A549 (cell line): ENCODE results near the gene PHRF1. TPM values are rescaled to one million over a fixed set of nuclear protein-coding genes. Genes with fewer than 3 reads are reported as not detected.

Source experiments
- ATAC-seq, 2 experiments: fragments of 200-7000 bp in 1 of 2; fragments of >200 bp in 1 of 2; cut with Nextera tagmentation in 1 of 2; cut with Tn5 transposase in 1 of 2; 3 replicates each; pipeline versions ENCODE4 v1.8.0 to v1.9.1; 2018 to 2020; ENCODE audit warnings: mild to moderate bottlenecking in 1 of 2, moderate library complexity in 1 of 2
- CTCF ChIA-PET: fragments of 300-600 bp; sonication (Branson Sonifier 250); formaldehyde crosslinking; extraction: SDS; loops from one replicate; lab custom pipeline; 2021; ENCODE audit warnings: antibody characterized with exemption, inconsistent platforms; lab: Yijun Ruan, JAX
- POLR2A ChIA-PET: fragments of 350-600 bp; formaldehyde crosslinking; extraction: SDS; loops from one replicate; lab custom pipeline; 2021; ENCODE audit warnings: antibody characterized with exemption, inconsistent platforms; lab: Yijun Ruan, JAX
- DNase-seq, 2 experiments: peaks; one replicate each; pipeline versions ENCODE4 v3.0.0 to v3.0.0-alpha.2; 2011 to 2016; ENCODE audit warnings: low read depth in 1 of 2, low spot score in 1 of 2
- FAIRE-seq: peaks from 2 replicates; lab custom pipeline; 2011; peaks lifted over from hg19 to GRCh38; lab: Jason Lieb, UNC
- H3K27ac ChIP-seq, 2 experiments: fragments of >200 bp; sonication (Bioruptor Twin); formaldehyde crosslinking; 3 replicates each; pipeline ENCODE4 v1.5.1; 2016 to 2017
- H3K4me1 ChIP-seq: fragments of >200 bp; sonication (Bioruptor Twin); formaldehyde crosslinking; 3 replicates; pipeline ENCODE4 v1.6.1; 2016
- H3K4me2 ChIP-seq: fragments of >200 bp; sonication (Bioruptor Twin); formaldehyde crosslinking; 3 replicates; pipeline ENCODE4 v1.6.1; 2016
- H3K4me3 ChIP-seq: fragments of >200 bp; sonication (Bioruptor Twin); formaldehyde crosslinking; 3 replicates; pipeline ENCODE4 v1.5.1; 2016
- H3K9me3 ChIP-seq: fragments of >200 bp; sonication (Bioruptor Twin); formaldehyde crosslinking; 3 replicates; pipeline ENCODE4 v1.6.1; 2016
- ATOH8 ChIP-seq: fragments of 250-450 bp; sonication (Bioruptor Pico); IDR thresholded peaks from 2 replicates; pipeline ENCODE4 v1.5.0; 2020; ENCODE audit warnings: low read depth, mild to moderate bottlenecking, moderate library complexity
- CBX8 ChIP-seq: fragments of 200-600 bp; sonication (generic); IDR thresholded peaks from 2 replicates; pipeline ENCODE4 v1.6.1; 2016
- CHD2 ChIP-seq: fragments of 150-350 bp; IDR thresholded peaks from 2 replicates; pipeline ENCODE4 v1.6.1; 2014; ENCODE audit warnings: low read length; ENCODE audit not compliant: partially characterized antibody
- EHMT2 ChIP-seq: fragments of 200-600 bp; sonication (generic); IDR thresholded peaks from 2 replicates; pipeline ENCODE4 v1.6.1; 2016; ENCODE audit warnings: antibody characterized with exemption, low read depth, mild to moderate bottlenecking, moderate library complexity
- EP300 ChIP-seq, 2 experiments: fragments of >200 bp; sonication (Bioruptor Twin); formaldehyde crosslinking; IDR thresholded peaks; 2 replicates in 1 of 2; 3 replicates in 1 of 2; pipeline ENCODE4 v1.6.1; 2016 to 2017
- ESRRA ChIP-seq: fragments of 150-350 bp; IDR thresholded peaks from 2 replicates; pipeline ENCODE4 v1.6.1; 2014; ENCODE audit warnings: mild to moderate bottlenecking, low read length, borderline replicate concordance
- FOSB ChIP-seq: fragments of 250-450 bp; sonication (Bioruptor Pico); IDR thresholded peaks from 2 replicates; pipeline ENCODE4 v1.5.0; 2020; ENCODE audit warnings: mild to moderate bottlenecking, moderate library complexity
- FOXS1 ChIP-seq: fragments of 250-450 bp; sonication (Bioruptor Pico); IDR thresholded peaks from 2 replicates; pipeline ENCODE4 v1.5.0; 2020; ENCODE audit warnings: mild to moderate bottlenecking, moderate library complexity
- GATA3 ChIP-seq: IDR thresholded peaks from 2 replicates; pipeline ENCODE4 v1.6.1; 2012; ENCODE audit warnings: borderline replicate concordance
- HEYL ChIP-seq: fragments of 250-450 bp; sonication (Bioruptor Pico); IDR thresholded peaks from 2 replicates; pipeline ENCODE4 v1.8.0; 2021; ENCODE audit warnings: mild to moderate bottlenecking, moderate library complexity
- JUN ChIP-seq, 2 experiments: fragments of >200 bp; sonication (Bioruptor Twin); formaldehyde crosslinking; IDR thresholded peaks; 2 replicates in 1 of 2; 3 replicates in 1 of 2; pipeline ENCODE4 v1.6.1; 2016 to 2017
- KDM1A ChIP-seq: fragments of 200-600 bp; sonication (generic); IDR thresholded peaks from 2 replicates; pipeline ENCODE4 v1.6.1; 2016; ENCODE audit warnings: low read depth, mild to moderate bottlenecking
- KDM5A ChIP-seq: fragments of 200-600 bp; sonication (generic); IDR thresholded peaks from 2 replicates; pipeline ENCODE4 v1.6.1; 2016; ENCODE audit warnings: antibody characterized with exemption, mild to moderate bottlenecking
- MAZ ChIP-seq: fragments of 150-350 bp; IDR thresholded peaks from 2 replicates; pipeline ENCODE4 v1.6.1; 2014; ENCODE audit warnings: antibody characterized with exemption, low read depth, low read length, borderline replicate concordance
- NFE2L2 ChIP-seq: fragments of 150-350 bp; conservative IDR thresholded peaks from 2 replicates; pipeline ENCODE4 v1.6.1; 2014; ENCODE audit warnings: low read length
- POLR2A ChIP-seq: IDR thresholded peaks from 2 replicates; pipeline ENCODE4 v1.6.1; 2012; ENCODE audit warnings: mild to moderate bottlenecking, low read length
- RARB ChIP-seq: fragments of 250-450 bp; sonication (Bioruptor Pico); IDR thresholded peaks from 2 replicates; pipeline ENCODE4 v1.8.0; 2021; ENCODE audit warnings: mild to moderate bottlenecking, moderate library complexity
- RCOR1 ChIP-seq: fragments of 150-350 bp; IDR thresholded peaks from 2 replicates; pipeline ENCODE4 v1.6.1; 2014; ENCODE audit warnings: antibody characterized with exemption, low read length, low read depth
- SMC3 ChIP-seq: fragments of >200 bp; sonication (Bioruptor Twin); formaldehyde crosslinking; IDR thresholded peaks from 3 replicates; pipeline ENCODE4 v1.6.1; 2018; ENCODE audit warnings: inconsistent platforms
- WGBS: methylation state at CpG from one replicate; pipeline ENCODE4 v1.1.6; 2017; ENCODE audit errors: missing lambda C conversion rate; 5-methylcytosine and 5-hydroxymethylcytosine counted together
- polyA plus RNA-seq, 4 experiments: library from polyadenylated mRNA; depleted of rRNA in 3 of 4; stranded (reverse); fragments of >200 nt; fragmentation: RNase III in 1 of 4; extraction: RNeasy Plus Mini Kit Qiagen cat#74134 plus additional on column Dnase treatment in 1 of 4; gene quantifications; 2 replicates in 3 of 4; 3 replicates in 1 of 4; pipeline ENCODE4 v1.2.3, GENCODE V29; 2011 to 2017
- TF ChIP-seq, protein P1 (sequence below): fragments of >200 bp; sonication (Bioruptor Twin); formaldehyde crosslinking; IDR thresholded peaks from 2 replicates; pipeline ENCODE4 v1.6.1; 2016
- TF ChIP-seq, protein P2 (sequence below): fragments of >200 bp; sonication (Bioruptor Twin); formaldehyde crosslinking; IDR thresholded peaks from 3 replicates; pipeline ENCODE4 v1.6.1; 2016
- TF ChIP-seq, protein P3 (sequence below): IDR thresholded peaks from 2 replicates; pipeline ENCODE4 v1.6.1; 2012
- TF ChIP-seq, protein P4 (sequence below): fragments of 450-650 bp; IDR thresholded peaks from 2 replicates; pipeline ENCODE4 v1.6.1; 2014; ENCODE audit warnings: antibody characterized with exemption
- TF ChIP-seq, protein P5 (sequence below): fragments of 200-600 bp; sonication (generic); IDR thresholded peaks from 2 replicates; pipeline ENCODE4 v1.6.1; 2016; ENCODE audit warnings: antibody characterized with exemption, mild to moderate bottlenecking, moderate library complexity
- TF ChIP-seq, protein P6 (sequence below): IDR thresholded peaks from 2 replicates; pipeline ENCODE4 v1.6.1; 2012

The PHRF1 gene
- polyA plus RNA-seq, 2 of the 4 experiments (the other 2 are of a cell fraction) = 10.8 to 25.3 TPM

DNA sequence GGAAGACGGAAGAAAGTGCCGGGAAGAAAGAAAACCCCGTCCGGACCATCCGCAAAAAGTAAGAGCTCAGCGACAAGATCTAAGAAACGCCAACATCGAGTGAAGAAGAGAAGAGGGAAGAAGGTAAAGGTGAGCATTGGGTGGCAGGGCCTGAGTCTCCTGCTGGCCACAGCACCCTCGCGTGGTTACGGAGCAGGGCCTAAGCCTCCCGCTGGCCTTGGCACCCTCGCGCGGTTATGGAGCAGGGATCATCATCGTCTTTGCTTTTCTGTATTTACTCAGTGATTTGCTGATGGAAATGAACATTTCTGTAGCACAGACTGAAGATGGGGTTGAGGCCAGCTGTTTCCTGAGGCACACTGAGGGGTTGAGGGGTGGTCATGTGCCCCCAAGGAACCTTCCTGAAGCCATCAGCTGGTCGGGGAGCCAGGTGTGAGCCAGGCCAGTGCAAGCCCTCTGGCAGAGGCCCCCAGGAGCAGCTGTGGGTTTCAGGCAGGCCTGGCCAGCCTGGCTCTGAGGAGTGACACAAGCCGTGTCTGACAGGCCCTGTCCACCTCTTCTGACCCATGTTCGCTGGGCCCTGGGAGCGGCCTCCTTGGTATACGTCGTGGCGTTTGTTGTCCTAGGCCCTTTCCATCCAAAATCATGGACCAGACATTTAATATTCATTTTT is 25.4 kb downstream of the PHRF1 start:
- H3K4me2 ChIP-seq = no peak overlapping the region
- H3K4me3 ChIP-seq = no peak overlapping the region
- ATAC-seq (no peak), FAIRE-seq (no peak), DNase-seq (no peak)
- H3K27ac ChIP-seq = no peak overlapping the region
- H3K9me3 ChIP-seq = no peaks in the 10 kb centered on the region
- H3K4me1 ChIP-seq = peaks cover 13% of the 10 kb centered on the region
- ChIA-PET CTCF (interaction anchor here (0.9 to 1.7 kb wide), 7 partner anchors 9 to 47 kb away, joined by 3 to 8 read pairs (median 4); no protein-coding TSS in a partner anchor), POLR2A (interaction anchor here (1.1 kb wide), 1 partner anchor 12 kb away, joined by 3 read pairs; no protein-coding TSS in a partner anchor)
- WGBS = 93% methylated on average over 23 of the region's 23 CpGs
- TF ChIP-seq NFE2L2 (no peak), FOXS1 (CRISPR knock-in tag) (no peak)
- TF ChIP-seq, protein P1, sequence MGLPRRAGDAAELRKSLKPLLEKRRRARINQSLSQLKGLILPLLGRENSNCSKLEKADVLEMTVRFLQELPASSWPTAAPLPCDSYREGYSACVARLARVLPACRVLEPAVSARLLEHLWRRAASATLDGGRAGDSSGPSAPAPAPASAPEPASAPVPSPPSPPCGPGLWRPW = no peak

DNA sequence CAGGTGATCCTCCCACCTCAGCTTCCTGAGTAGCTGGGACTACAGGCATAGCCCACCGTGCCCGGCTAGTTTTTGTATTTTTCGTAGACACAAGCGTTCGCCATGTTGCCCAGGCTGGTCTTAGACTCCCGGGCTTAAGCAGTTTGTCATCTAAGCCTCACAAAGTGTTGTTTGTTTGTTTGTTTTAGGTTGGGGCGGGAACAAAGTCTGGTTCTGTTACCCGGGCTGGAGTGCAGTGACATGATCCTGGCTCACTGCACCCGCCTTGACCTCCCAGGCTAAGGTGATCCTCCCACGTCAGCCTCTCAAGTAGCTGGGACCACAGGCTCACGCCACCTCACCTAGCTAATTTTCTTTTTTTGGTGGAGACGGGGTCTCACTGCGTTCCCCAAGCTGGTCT is 26.9 kb downstream of the PHRF1 start:
- TF ChIP-seq CBX8 = no peak
- no peak for TF ChIP-seq GATA3
- TF ChIP-seq, protein P2, sequence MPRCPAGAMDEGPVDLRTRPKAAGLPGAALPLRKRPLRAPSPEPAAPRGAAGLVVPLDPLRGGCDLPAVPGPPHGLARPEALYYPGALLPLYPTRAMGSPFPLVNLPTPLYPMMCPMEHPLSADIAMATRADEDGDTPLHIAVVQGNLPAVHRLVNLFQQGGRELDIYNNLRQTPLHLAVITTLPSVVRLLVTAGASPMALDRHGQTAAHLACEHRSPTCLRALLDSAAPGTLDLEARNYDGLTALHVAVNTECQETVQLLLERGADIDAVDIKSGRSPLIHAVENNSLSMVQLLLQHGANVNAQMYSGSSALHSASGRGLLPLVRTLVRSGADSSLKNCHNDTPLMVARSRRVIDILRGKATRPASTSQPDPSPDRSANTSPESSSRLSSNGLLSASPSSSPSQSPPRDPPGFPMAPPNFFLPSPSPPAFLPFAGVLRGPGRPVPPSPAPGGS = no peak
- no peak for TF ChIP-seq JUN (IDR thresholded peaks at IDR 0.05)
- TF ChIP-seq ESRRA = no peak
- no peak for TF ChIP-seq EHMT2
- TF ChIP-seq FOSB (CRISPR knock-in tag) = no peak
- TF ChIP-seq, protein P3, sequence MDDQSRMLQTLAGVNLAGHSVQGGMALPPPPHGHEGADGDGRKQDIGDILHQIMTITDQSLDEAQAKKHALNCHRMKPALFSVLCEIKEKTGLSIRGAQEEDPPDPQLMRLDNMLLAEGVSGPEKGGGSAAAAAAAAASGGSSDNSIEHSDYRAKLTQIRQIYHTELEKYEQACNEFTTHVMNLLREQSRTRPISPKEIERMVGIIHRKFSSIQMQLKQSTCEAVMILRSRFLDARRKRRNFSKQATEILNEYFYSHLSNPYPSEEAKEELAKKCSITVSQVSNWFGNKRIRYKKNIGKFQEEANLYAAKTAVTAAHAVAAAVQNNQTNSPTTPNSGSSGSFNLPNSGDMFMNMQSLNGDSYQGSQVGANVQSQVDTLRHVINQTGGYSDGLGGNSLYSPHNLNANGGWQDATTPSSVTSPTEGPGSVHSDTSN = no peak
- no peak for TF ChIP-seq FOXS1 (CRISPR knock-in tag)
- TF ChIP-seq, protein P4, sequence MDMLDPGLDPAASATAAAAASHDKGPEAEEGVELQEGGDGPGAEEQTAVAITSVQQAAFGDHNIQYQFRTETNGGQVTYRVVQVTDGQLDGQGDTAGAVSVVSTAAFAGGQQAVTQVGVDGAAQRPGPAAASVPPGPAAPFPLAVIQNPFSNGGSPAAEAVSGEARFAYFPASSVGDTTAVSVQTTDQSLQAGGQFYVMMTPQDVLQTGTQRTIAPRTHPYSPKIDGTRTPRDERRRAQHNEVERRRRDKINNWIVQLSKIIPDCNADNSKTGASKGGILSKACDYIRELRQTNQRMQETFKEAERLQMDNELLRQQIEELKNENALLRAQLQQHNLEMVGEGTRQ = no peak
- TF ChIP-seq POLR2A = no peak
- TF ChIP-seq EP300 (IDR thresholded peaks at IDR 0.05) = no peak
- TF ChIP-seq CHD2 = no peak
- TF ChIP-seq KDM1A = no peak
- DNase-seq = no peak
- FAIRE-seq = no peak
- Histone ChIP-seq H3K4me1 (peaks cover 13% of the 10 kb centered on the region), H3K9me3 (no peaks in the 10 kb centered on the region), H3K4me3 (no peak overlapping the region), H3K4me2 (no peak overlapping the region), H3K27ac (no peak overlapping the region)
- ATAC-seq = no peak
- CTCF ChIA-PET = interaction anchor here (1.0 to 1.7 kb wide), 2 partner anchors 10 to 49 kb away, joined by 3 read pairs; no protein-coding TSS in a partner anchor
- POLR2A ChIA-PET = no interaction called here
- 91% methylated on average over 12 of the region's 13 CpGs for WGBS

- DNase-seq (no peak), FAIRE-seq (no peak), ATAC-seq (no peak)
- Histone ChIP-seq H3K4me1 (peaks cover 13% of the 10 kb centered on the region), H3K4me2 (no peak overlapping the region), H3K27ac (peak overlapping the region in 1 of 2 experiments; percentile 69; a peak in 3 of 6 replicates), H3K4me3 (no peak overlapping the region), H3K9me3 (no peaks in the 10 kb centered on the region)
- POLR2A ChIA-PET = no interaction called here
- WGBS = 90% methylated on average over 20 of the region's 33 CpGs
- CTCF ChIA-PET = interaction anchor here (0.7 to 2.3 kb wide), 4 partner anchors 9 to 118 kb away, joined by 3 to 7 read pairs (median 4); no protein-coding TSS in a partner anchor
- TF ChIP-seq RCOR1 = no peak
- TF ChIP-seq EP300 (IDR thresholded peaks at IDR 0.05) = no peak
- no peak for TF ChIP-seq CBX8
- TF ChIP-seq, protein P5, sequence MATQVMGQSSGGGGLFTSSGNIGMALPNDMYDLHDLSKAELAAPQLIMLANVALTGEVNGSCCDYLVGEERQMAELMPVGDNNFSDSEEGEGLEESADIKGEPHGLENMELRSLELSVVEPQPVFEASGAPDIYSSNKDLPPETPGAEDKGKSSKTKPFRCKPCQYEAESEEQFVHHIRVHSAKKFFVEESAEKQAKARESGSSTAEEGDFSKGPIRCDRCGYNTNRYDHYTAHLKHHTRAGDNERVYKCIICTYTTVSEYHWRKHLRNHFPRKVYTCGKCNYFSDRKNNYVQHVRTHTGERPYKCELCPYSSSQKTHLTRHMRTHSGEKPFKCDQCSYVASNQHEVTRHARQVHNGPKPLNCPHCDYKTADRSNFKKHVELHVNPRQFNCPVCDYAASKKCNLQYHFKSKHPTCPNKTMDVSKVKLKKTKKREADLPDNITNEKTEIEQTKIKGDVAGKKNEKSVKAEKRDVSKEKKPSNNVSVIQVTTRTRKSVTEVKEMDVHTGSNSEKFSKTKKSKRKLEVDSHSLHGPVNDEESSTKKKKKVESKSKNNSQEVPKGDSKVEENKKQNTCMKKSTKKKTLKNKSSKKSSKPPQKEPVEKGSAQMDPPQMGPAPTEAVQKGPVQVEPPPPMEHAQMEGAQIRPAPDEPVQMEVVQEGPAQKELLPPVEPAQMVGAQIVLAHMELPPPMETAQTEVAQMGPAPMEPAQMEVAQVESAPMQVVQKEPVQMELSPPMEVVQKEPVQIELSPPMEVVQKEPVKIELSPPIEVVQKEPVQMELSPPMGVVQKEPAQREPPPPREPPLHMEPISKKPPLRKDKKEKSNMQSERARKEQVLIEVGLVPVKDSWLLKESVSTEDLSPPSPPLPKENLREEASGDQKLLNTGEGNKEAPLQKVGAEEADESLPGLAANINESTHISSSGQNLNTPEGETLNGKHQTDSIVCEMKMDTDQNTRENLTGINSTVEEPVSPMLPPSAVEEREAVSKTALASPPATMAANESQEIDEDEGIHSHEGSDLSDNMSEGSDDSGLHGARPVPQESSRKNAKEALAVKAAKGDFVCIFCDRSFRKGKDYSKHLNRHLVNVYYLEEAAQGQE = no peak
- TF ChIP-seq, protein P6, sequence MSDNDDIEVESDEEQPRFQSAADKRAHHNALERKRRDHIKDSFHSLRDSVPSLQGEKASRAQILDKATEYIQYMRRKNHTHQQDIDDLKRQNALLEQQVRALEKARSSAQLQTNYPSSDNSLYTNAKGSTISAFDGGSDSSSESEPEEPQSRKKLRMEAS = no peak
- TF ChIP-seq RARB (CRISPR knock-in tag) = no peak
- no peak for TF ChIP-seq MAZ
- TF ChIP-seq ATOH8 (CRISPR knock-in tag) = no peak
- TF ChIP-seq SMC3 = no peak
- no peak for TF ChIP-seq HEYL (CRISPR knock-in tag)
- TF ChIP-seq KDM5A = no peak
Observed at GRCh38 chr11:605286-606129, 29.2 kb downstream of the PHRF1 start.
